Natural killer cell (primary cell): ENCODE measurements around the gene PIK3R4. TPM values are rescaled to one million over a fixed set of nuclear protein-coding genes. Genes with fewer than 3 reads are reported as not detected.

Experiments
- ATAC-seq, 3 donors: fragments of 150-1000 bp in 2 of 3; fragments of 200-7000 bp in 1 of 3; cut with Tn5 transposase; 1 replicate in 1 of 3; 2 replicates in 2 of 3; pipeline ENCODE4 v1.10.0; 2021; ENCODE audit warnings: mild to moderate bottlenecking in 2 of 3, moderate library complexity in 2 of 3
- DNase-seq, 2 donors: peaks; one replicate each; pipeline versions ENCODE4 v3.0.0 to v3.0.0-alpha.2; 2013 to 2021; ENCODE audit warnings: mixed read lengths in 1 of 2
- H3K27ac ChIP-seq: one replicate; pipeline ENCODE4 v1.5.1; 2013; ENCODE audit warnings: mild to moderate bottlenecking, low read length
- H3K27me3 ChIP-seq: one replicate; pipeline ENCODE4 v1.6.1; 2013; ENCODE audit warnings: low read length; ENCODE audit not compliant: control insufficient read depth, insufficient read depth
- H3K36me3 ChIP-seq: one replicate; pipeline ENCODE4 v1.6.1; 2013; ENCODE audit warnings: low read length; ENCODE audit not compliant: control insufficient read depth, insufficient read depth
- H3K4me1 ChIP-seq: one replicate; pipeline ENCODE4 v1.6.1; 2013; ENCODE audit warnings: low read length; ENCODE audit not compliant: control insufficient read depth, insufficient read depth
- H3K4me3 ChIP-seq: one replicate; pipeline ENCODE4 v1.5.1; 2013; ENCODE audit warnings: low read length
- H3K9me3 ChIP-seq: one replicate; pipeline ENCODE4 v1.6.1; 2013; ENCODE audit warnings: low read length; ENCODE audit not compliant: control insufficient read depth, insufficient read depth
- H3K27ac Mint-ChIP-seq, 2 donors: one replicate each; pipeline ENCODE4 v1.8.0; 2022; ENCODE audit warnings: mild to moderate bottlenecking in 2 of 2, mixed read lengths in 2 of 2, moderate library complexity in 1 of 2
- H3K27me3 Mint-ChIP-seq, 2 donors: one replicate each; pipeline ENCODE4 v1.8.0; 2022; ENCODE audit warnings: low read depth in 2 of 2, mixed read lengths in 2 of 2
- H3K36me3 Mint-ChIP-seq: one replicate; pipeline ENCODE4 v1.8.0; 2022; ENCODE audit warnings: mixed read lengths
- H3K4me1 Mint-ChIP-seq, 2 donors: one replicate each; pipeline ENCODE4 v1.8.0; 2022; ENCODE audit warnings: mixed read lengths in 2 of 2
- H3K4me3 Mint-ChIP-seq: one replicate; pipeline ENCODE4 v1.8.0; 2022; ENCODE audit warnings: mild to moderate bottlenecking, moderate library complexity, mixed read lengths
- H3K9me3 Mint-ChIP-seq, 2 donors: one replicate each; pipeline ENCODE4 v1.8.0; 2022; ENCODE audit warnings: mixed read lengths in 2 of 2
- WGBS: methylation state at CpG from one replicate; pipeline ENCODE4 v1.1.7; 2013; ENCODE audit warnings: missing lambda C conversion rate; ENCODE audit not compliant: insufficient coverage; 5-methylcytosine and 5-hydroxymethylcytosine counted together
- intact Hi-C: fragments of 100-400 bp; cut with micrococcal nuclease; formaldehyde crosslinking; loops from one replicate; pipeline ENCODE4 v1.14.2; 2022
- total RNA-seq, 4 donors: library from RNA; stranded (reverse); fragments of 120-200 nt in 1 of 4; gene quantifications; one replicate each; pipeline versions ENCODE4 v1.2.3 to v1.2.4, GENCODE V29; 2013 to 2022
- TF ChIP-seq, protein P1 (sequence below): fragments of 200-600 bp; IDR thresholded peaks from one replicate; pipeline ENCODE4 v1.8.0; 2022; ENCODE audit warnings: antibody characterized with exemption

PIK3R4 gene
- total RNA-seq, 3 donors from 2014 or later (not counting 1 experiment from before 2014, with no cell fraction given): 14.3 to 20.8 (median 17.0) TPM

DNA sequence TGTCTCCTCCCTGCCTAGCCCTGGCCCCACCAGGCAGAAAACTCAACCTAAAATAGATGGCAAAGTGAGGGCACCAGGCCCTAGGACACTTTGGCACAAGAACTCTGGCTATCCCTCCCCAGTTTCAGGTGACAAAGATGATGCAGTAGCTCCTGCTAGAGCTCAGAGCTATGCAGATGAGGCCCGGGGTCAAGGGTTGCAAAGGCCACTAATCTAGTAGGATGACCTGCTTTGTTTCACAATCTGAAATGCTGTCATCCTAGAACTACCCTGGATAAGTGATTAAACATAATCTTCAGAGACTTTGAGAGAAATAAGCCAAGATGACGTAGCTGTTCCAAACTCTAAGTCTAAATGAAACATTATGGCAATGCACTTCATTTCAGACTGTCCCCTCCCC lies 24.0 kb upstream of the PIK3R4 start:
- WGBS: 88% methylated on average over 2 of the region's 2 CpGs
- no peaks in the 10 kb centered on the region for H3K36me3 Mint-ChIP-seq
- TF ChIP-seq, protein P1, sequence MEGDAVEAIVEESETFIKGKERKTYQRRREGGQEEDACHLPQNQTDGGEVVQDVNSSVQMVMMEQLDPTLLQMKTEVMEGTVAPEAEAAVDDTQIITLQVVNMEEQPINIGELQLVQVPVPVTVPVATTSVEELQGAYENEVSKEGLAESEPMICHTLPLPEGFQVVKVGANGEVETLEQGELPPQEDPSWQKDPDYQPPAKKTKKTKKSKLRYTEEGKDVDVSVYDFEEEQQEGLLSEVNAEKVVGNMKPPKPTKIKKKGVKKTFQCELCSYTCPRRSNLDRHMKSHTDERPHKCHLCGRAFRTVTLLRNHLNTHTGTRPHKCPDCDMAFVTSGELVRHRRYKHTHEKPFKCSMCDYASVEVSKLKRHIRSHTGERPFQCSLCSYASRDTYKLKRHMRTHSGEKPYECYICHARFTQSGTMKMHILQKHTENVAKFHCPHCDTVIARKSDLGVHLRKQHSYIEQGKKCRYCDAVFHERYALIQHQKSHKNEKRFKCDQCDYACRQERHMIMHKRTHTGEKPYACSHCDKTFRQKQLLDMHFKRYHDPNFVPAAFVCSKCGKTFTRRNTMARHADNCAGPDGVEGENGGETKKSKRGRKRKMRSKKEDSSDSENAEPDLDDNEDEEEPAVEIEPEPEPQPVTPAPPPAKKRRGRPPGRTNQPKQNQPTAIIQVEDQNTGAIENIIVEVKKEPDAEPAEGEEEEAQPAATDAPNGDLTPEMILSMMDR: no peak

DNA sequence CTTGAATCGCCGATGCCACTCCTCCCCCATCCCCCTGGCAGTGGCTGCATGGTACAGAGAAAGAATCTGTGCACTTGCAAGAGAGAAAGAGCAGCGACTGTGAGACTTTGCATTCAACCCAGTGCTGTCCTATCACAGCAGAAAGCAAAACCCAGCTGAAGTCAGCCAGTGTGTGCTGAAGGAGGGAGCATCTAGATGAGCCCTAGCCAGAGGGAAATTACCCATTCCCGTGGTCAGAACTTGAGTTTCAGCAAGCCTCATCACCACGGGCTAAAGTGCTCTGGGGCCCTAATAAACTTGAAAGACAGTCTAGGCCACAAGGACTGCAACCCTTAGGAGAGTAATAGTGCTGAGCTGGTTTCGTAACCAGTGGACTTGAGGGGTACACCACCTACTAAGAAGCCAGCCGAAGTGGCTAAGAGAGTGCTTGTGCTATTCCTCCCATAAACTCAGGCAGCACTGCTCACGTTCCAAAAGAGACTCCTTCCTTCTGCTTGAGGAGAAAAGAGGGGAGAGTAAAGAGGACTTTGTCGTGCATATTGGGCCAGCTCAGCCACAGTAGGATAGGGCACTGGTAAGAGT lies 15.2 kb upstream of the PIK3R4 start:
- Mint-ChIP-seq H3K9me3 (peaks cover 0 to 2% of the 10 kb centered on the region in 2 donors), H3K27ac (no peak overlapping the region), H3K27me3 (peaks cover 14 to 38% of the 10 kb centered on the region in 2 donors), H3K4me3 (no peak overlapping the region), H3K36me3 (no peaks in the 10 kb centered on the region), H3K4me1 (peaks cover 0 to 5% of the 10 kb centered on the region in 2 donors)
- H3K27me3 ChIP-seq: peaks cover 2% of the 10 kb centered on the region
- TF ChIP-seq, protein P1: no peak
- 82% methylated on average over 9 of the region's 9 CpGs for WGBS
- no peaks in the 10 kb centered on the region for H3K36me3 ChIP-seq
- H3K27ac ChIP-seq: no peak overlapping the region
- DNase-seq: no peak
- no peak for ATAC-seq
- no peak overlapping the region for H3K4me3 ChIP-seq
- H3K4me1 ChIP-seq: no peaks in the 10 kb centered on the region
- intact Hi-C loops: no loop called here
- H3K9me3 ChIP-seq: no peaks in the 10 kb centered on the region

More for the DNA sequence above, 24.0 kb upstream of the PIK3R4 start:
- Histone ChIP-seq H3K27ac (no peak overlapping the region), H3K9me3 (no peaks in the 10 kb centered on the region), H3K4me3 (no peak overlapping the region), H3K36me3 (no peaks in the 10 kb centered on the region), H3K27me3 (no peaks in the 10 kb centered on the region), H3K4me1 (no peaks in the 10 kb centered on the region)
- no peak for DNase-seq
- Mint-ChIP-seq H3K27ac (no peak overlapping the region), H3K27me3 (peaks cover 7 to 47% of the 10 kb centered on the region in 2 donors), H3K4me3 (no peak overlapping the region), H3K4me1 (no peaks in the 10 kb centered on the region), H3K9me3 (no peaks in the 10 kb centered on the region)
- no peak for ATAC-seq
- intact Hi-C loops: no loop called here

DNA sequence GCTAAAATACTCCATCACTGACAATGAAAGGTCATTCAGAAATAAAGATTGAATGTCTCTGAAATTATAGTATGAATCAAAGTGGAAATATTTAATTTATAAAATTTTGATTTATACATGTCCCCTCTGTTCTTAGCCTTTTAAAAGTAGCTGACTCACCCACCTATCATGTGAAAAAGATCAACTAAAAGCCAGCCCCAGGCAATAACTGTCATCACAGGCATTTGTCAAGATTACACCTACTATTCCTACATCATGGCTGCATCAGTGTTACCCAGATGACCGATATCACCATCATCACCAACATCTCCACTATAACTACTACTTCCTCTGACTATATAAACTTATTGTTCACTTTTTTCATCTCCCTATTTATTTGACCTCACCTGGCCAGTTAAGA lies 14.3 kb upstream of the PIK3R4 start:
- WGBS: 83% methylated on average over 1 of the region's 1 CpG

More for the DNA sequence above, 14.3 kb upstream of the PIK3R4 start:
- DNase-seq: no peak
- peaks cover 0 to 5% of the 10 kb centered on the region in 2 donors for H3K4me1 Mint-ChIP-seq
- no peaks in the 10 kb centered on the region for H3K9me3 ChIP-seq
- H3K36me3 Mint-ChIP-seq: no peaks in the 10 kb centered on the region
- peaks cover 14 to 29% of the 10 kb centered on the region in 2 donors for H3K27me3 Mint-ChIP-seq
- peaks cover 2% of the 10 kb centered on the region for H3K27me3 ChIP-seq
- ATAC-seq: no peak
- H3K4me1 ChIP-seq: no peaks in the 10 kb centered on the region
- peaks cover 0 to 2% of the 10 kb centered on the region in 2 donors for H3K9me3 Mint-ChIP-seq
- TF ChIP-seq, protein P1: no peak
- intact Hi-C loops: no loop called here
- no peak overlapping the region for H3K27ac Mint-ChIP-seq
- H3K36me3 ChIP-seq: no peaks in the 10 kb centered on the region
- no peak overlapping the region for H3K4me3 Mint-ChIP-seq
- H3K4me3 ChIP-seq: no peak overlapping the region
- no peak overlapping the region for H3K27ac ChIP-seq
